ENCODE data around the gene NXPE3.

- TF ChIP-seq POLR2A (IDR thresholded peaks at IDR 0.05) (peak; percentile 98), CTCF (IDR thresholded peaks at IDR 0.05) (no peak)
Measured at GRCh38 chr3:101848754-101849713, 70.0 kb downstream of the NXPE3 start, which contains the start of gene NFKBIZ.

Measured in Peyer's patch (tissue), 4 donors.